IMR-90 (cell line): ENCODE results near the gene DOK3. TPM values are rescaled to one million over a fixed set of nuclear protein-coding genes. Genes with fewer than 3 reads are reported as not detected.

Source experiments
- ATAC-seq: fragments of 200-7000 bp; cut with Tn5 transposase; 2 replicates; pipeline ENCODE4 v1.9.1; 2020; ENCODE audit warnings: low read depth, mild to moderate bottlenecking, moderate library complexity
- BruUV-seq: library from RNA; stranded (reverse); fragments of 400-500 nt; replicated peaks from 2 replicates; lab custom pipeline; 2021; lab: Mats Ljungman, UMichigan
- CTCF ChIA-PET: fragments of 300-600 bp; formaldehyde crosslinking; extraction: SDS; loops from one replicate; lab custom pipeline; 2021; ENCODE audit warnings: antibody characterized with exemption; lab: Yijun Ruan, JAX
- POLR2A ChIA-PET: fragments of 300-600 bp; sonication (Branson Sonifier 250); formaldehyde crosslinking; loops from one replicate; lab custom pipeline; 2022; ENCODE audit warnings: antibody characterized with exemption; ENCODE audit not compliant: unreplicated experiment; lab: Charles Lee
- DNase-seq: peaks from one replicate; pipeline ENCODE4 v3.0.0; 2013
- H2AFZ ChIP-seq: replicated peaks from 2 replicates; pipeline ENCODE3; 2013; ENCODE audit warnings: low read length, mild to moderate bottlenecking; ENCODE audit not compliant: poor library complexity
- H2AK5ac ChIP-seq: 2 replicates; pipeline ENCODE4 v1.6.1; 2013; ENCODE audit warnings: low read depth, low read length, inconsistent platforms
- H2AK9ac ChIP-seq: replicated peaks from 2 replicates; pipeline ENCODE3; 2013; ENCODE audit warnings: mild to moderate bottlenecking, low read depth, low read length, moderate library complexity; ENCODE audit not compliant: poor library complexity
- H2BK120ac ChIP-seq: 2 replicates; pipeline ENCODE4 v1.6.1; 2013; ENCODE audit warnings: low read depth, low read length, inconsistent platforms
- H2BK15ac ChIP-seq: 3 replicates; pipeline ENCODE4 v1.6.1; 2013; ENCODE audit warnings: low read depth, low read length, inconsistent platforms
- H2BK20ac ChIP-seq: 2 replicates; pipeline ENCODE4 v1.6.1; 2013; ENCODE audit warnings: low read depth, mild to moderate bottlenecking, inconsistent platforms, low read length, moderate library complexity
- H2BK5ac ChIP-seq: 2 replicates; pipeline ENCODE4 v1.6.1; 2013; ENCODE audit warnings: mild to moderate bottlenecking, low read depth, low read length, inconsistent platforms; ENCODE audit not compliant: poor library complexity, severe bottlenecking
- H3K14ac ChIP-seq: replicated peaks from 2 replicates; pipeline ENCODE4 v1.6.1; 2013; ENCODE audit warnings: low read depth, low read length, inconsistent platforms
- H3K18ac ChIP-seq: 2 replicates; pipeline ENCODE4 v1.6.1; 2013; ENCODE audit warnings: low read depth, low read length, control low read depth
- H3K23ac ChIP-seq: 2 replicates; pipeline ENCODE4 v1.6.1; 2013; ENCODE audit warnings: low read depth, low read length, inconsistent platforms
- H3K27ac ChIP-seq: 2 replicates; pipeline ENCODE4 v1.5.1; 2013; ENCODE audit warnings: mild to moderate bottlenecking, control low read depth, low read length; ENCODE audit not compliant: insufficient read depth
- H3K27me3 ChIP-seq: 2 replicates; pipeline ENCODE4 v1.6.1; 2013; ENCODE audit warnings: low read length; ENCODE audit not compliant: control insufficient read depth, insufficient read depth
- H3K36me3 ChIP-seq: 2 replicates; pipeline ENCODE4 v1.6.1; 2013; ENCODE audit warnings: low read length, mixed read lengths; ENCODE audit not compliant: control insufficient read depth, insufficient read depth
- H3K4ac ChIP-seq: 2 replicates; pipeline ENCODE4 v1.6.1; 2013; ENCODE audit warnings: low read depth, low read length, inconsistent platforms
- H3K4me1 ChIP-seq: 2 replicates; pipeline ENCODE4 v1.6.1; 2013; ENCODE audit warnings: low read length, mixed read lengths; ENCODE audit not compliant: control insufficient read depth, insufficient read depth
- H3K4me2 ChIP-seq: 2 replicates; pipeline ENCODE4 v1.6.1; 2013; ENCODE audit warnings: low read depth, mild to moderate bottlenecking, control low read depth, low read length, moderate library complexity
- H3K4me3 ChIP-seq: 2 replicates; pipeline ENCODE4 v1.5.1; 2013; ENCODE audit warnings: low read depth, mild to moderate bottlenecking, control low read depth, low read length, moderate library complexity; ENCODE audit not compliant: insufficient read depth
- H3K56ac ChIP-seq: 2 replicates; pipeline ENCODE4 v1.6.1; 2013; ENCODE audit warnings: low read length, inconsistent platforms; ENCODE audit not compliant: insufficient read depth; ENCODE audit errors: extremely low read depth
- H3K79me1 ChIP-seq, 2 experiments: 2 replicates each; pipeline ENCODE4 v1.6.1; 2013; ENCODE audit warnings: low read length in 2 of 2, inconsistent platforms in 1 of 2, low read depth in 1 of 2
- H3K9ac ChIP-seq: 2 replicates; pipeline ENCODE4 v1.6.1; 2013; ENCODE audit warnings: low read depth, low read length, control low read depth
- H3K9me1 ChIP-seq: 2 replicates; pipeline ENCODE4 v1.6.1; 2013; ENCODE audit warnings: low read length, inconsistent platforms; ENCODE audit not compliant: insufficient read depth
- H3K9me3 ChIP-seq: 2 replicates; pipeline ENCODE4 v1.6.1; 2013; ENCODE audit warnings: low read length; ENCODE audit not compliant: control insufficient read depth, insufficient read depth
- H4K20me1 ChIP-seq: 2 replicates; pipeline ENCODE4 v1.6.1; 2013; ENCODE audit warnings: low read length, inconsistent platforms; ENCODE audit not compliant: insufficient read depth
- H4K5ac ChIP-seq: 2 replicates; pipeline ENCODE4 v1.6.1; 2013; ENCODE audit warnings: mild to moderate bottlenecking, low read depth, low read length, control low read depth
- H4K8ac ChIP-seq, 2 experiments: 2 replicates each; pipeline ENCODE4 v1.6.1; 2013; ENCODE audit warnings: low read depth in 2 of 2, low read length in 2 of 2, control low read depth in 1 of 2, inconsistent platforms in 1 of 2
- H4K91ac ChIP-seq: 2 replicates; pipeline ENCODE4 v1.6.1; 2013; ENCODE audit warnings: low read depth, low read length, inconsistent platforms; ENCODE audit not compliant: insufficient read depth
- BHLHE40 ChIP-seq: fragments of 150-350 bp; IDR thresholded peaks from 2 replicates; pipeline ENCODE4 v1.6.1; 2016; ENCODE audit warnings: mild to moderate bottlenecking, low read depth, low read length
- CEBPB ChIP-seq: IDR thresholded peaks from 2 replicates; pipeline ENCODE4 v1.6.1; 2012; ENCODE audit warnings: low read depth, low read length, improper control_type of control experiment
- CHD1 ChIP-seq: IDR thresholded peaks from 2 replicates; pipeline ENCODE4 v1.6.1; 2012; ENCODE audit warnings: low read depth, low read length, improper control_type of control experiment
- ELK1 ChIP-seq: fragments of 150-350 bp; IDR thresholded peaks from 2 replicates; pipeline ENCODE4 v1.6.1; 2016; ENCODE audit warnings: low read depth, mild to moderate bottlenecking, low read length, moderate library complexity, borderline replicate concordance
- FOS ChIP-seq: fragments of 150-350 bp; IDR thresholded peaks from 2 replicates; pipeline ENCODE4 v1.6.1; 2016; ENCODE audit warnings: low read depth, low read length
- MAFK ChIP-seq: IDR thresholded peaks from 2 replicates; pipeline ENCODE4 v1.6.1; 2012; ENCODE audit warnings: low read depth, low read length, improper control_type of control experiment
- MAZ ChIP-seq: IDR thresholded peaks from 2 replicates; pipeline ENCODE4 v1.6.1; 2012; ENCODE audit warnings: low read depth, mild to moderate bottlenecking, low read length, improper control_type of control experiment, moderate library complexity, borderline replicate concordance
- MXI1 ChIP-seq: IDR thresholded peaks from 2 replicates; pipeline ENCODE4 v1.6.1; 2012; ENCODE audit warnings: low read depth, mild to moderate bottlenecking, low read length, moderate library complexity, borderline replicate concordance
- NFE2L2 ChIP-seq: fragments of 150-350 bp; IDR thresholded peaks from 2 replicates; pipeline ENCODE4 v1.6.1; 2016; ENCODE audit warnings: low read depth, mild to moderate bottlenecking, low read length
- POLR2A ChIP-seq: IDR thresholded peaks from 2 replicates; pipeline ENCODE4 v1.6.1; 2012; ENCODE audit warnings: mild to moderate bottlenecking, low read depth, low read length
- RAD21 ChIP-seq: IDR thresholded peaks from 2 replicates; pipeline ENCODE4 v1.6.1; 2012; ENCODE audit warnings: low read length, improper control_type of control experiment
- RCOR1 ChIP-seq: IDR thresholded peaks from 2 replicates; pipeline ENCODE4 v1.6.1; 2012; ENCODE audit warnings: mild to moderate bottlenecking, low read length, improper control_type of control experiment; ENCODE audit not compliant: insufficient replicate concordance
- RFX5 ChIP-seq: IDR thresholded peaks from 2 replicates; pipeline ENCODE4 v1.8.0; 2012; ENCODE audit warnings: low read depth, mild to moderate bottlenecking, low read length, moderate library complexity
- SMC3 ChIP-seq: fragments of 150-350 bp; IDR thresholded peaks from 2 replicates; pipeline ENCODE4 v1.6.1; 2016; ENCODE audit warnings: low read depth, mild to moderate bottlenecking, antibody characterized with exemption, low read length, moderate library complexity
- WGBS, 2 experiments: methylation state at CpG; one replicate each; pipeline versions ENCODE4 v1.1.5 to v1.1.7; 2013; ENCODE audit warnings: missing lambda C conversion rate in 2 of 2; ENCODE audit not compliant: insufficient read length in 1 of 2; ENCODE audit errors: extremely low coverage in 2 of 2; 5-methylcytosine and 5-hydroxymethylcytosine counted together
- dilution Hi-C: fragments of 300-500 bp; cut with HindIII; formaldehyde crosslinking; loops from one replicate; pipeline ENCODE4 v1.14.3; 2018; ENCODE audit warnings: low sequenced_read_pairs; ENCODE audit not compliant: unreplicated experiment
- in situ Hi-C: fragments of 300-500 bp; cut with MboI; formaldehyde crosslinking; loops from 3 replicates; pipeline ENCODE4 v1.14.3; 2019; ENCODE audit warnings: low sequenced_read_pairs, inconsistent platforms, mixed read lengths
- intact Hi-C: fragments of 100-400 bp; cut with micrococcal nuclease; formaldehyde crosslinking; loops from 2 replicates; pipeline ENCODE4 v1.10.0; 2022
- polyA plus RNA-seq, 3 experiments: library from polyadenylated mRNA; depleted of rRNA; stranded (reverse); fragments of >200 nt; gene quantifications; 2 replicates each; pipeline ENCODE4 v1.2.3, GENCODE V29; 2012; ENCODE audit warnings: low replicate concordance in 1 of 3
- total RNA-seq: library from RNA; depleted of rRNA; stranded (reverse); fragments of >200 nt; gene quantifications from 2 replicates; pipeline ENCODE4 v1.2.3, GENCODE V29; 2012
- TF ChIP-seq, protein P1 (sequence below): conservative IDR thresholded peaks from 2 replicates; pipeline ENCODE4 v1.5.1; 2012; ENCODE audit warnings: mild to moderate bottlenecking, low read depth, low read length, improper control_type of control experiment
- TF ChIP-seq, protein P2 (sequence below): fragments of 150-350 bp; IDR thresholded peaks from 2 replicates; pipeline ENCODE4 v1.6.1; 2017; ENCODE audit warnings: mild to moderate bottlenecking, antibody characterized with exemption, low read length, low read depth

Gene DOK3
- total and polyA plus RNA-seq, 2 of the 4 experiments (the other 2 are of a cell fraction), result 0.54 to 3.9 TPM

DNA sequence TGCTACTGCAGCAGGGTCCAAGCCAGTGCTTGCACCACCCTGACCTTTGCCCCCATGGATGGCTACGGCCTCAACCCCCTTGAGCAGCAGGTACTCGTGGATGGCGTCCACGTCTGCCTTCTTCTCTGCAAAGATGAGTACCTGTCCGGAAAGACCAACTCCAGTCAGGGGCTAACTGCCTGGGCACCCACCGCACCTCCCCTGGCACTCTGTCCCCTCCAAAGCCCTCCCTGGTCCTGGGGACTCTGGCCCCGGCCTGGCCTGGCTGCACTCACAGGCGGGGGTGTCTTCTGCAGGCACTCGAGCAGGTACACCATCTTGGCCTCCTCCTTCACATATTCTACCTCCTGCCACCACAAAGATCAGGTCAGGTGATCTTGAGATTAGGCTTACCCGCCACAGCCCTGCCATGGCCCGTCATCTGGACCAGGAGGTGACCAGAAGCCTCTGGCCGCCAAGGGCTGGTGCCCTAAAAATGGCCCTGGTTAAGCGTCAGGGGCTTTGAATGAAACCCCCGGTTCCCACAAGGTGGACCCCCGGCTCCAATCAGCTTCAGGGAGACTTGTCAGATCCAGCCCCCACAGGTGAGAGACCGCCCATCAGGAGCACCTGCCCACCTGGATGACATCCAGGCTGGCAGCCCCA lies 3.2 kb upstream of the DOK3 start:
- H2BK20ac ChIP-seq, result no peak overlapping the region
- no peaks in the 10 kb centered on the region for H3K9me3 ChIP-seq
- H3K23ac ChIP-seq, result no peak overlapping the region
- H3K27me3 ChIP-seq, result no peaks in the 10 kb centered on the region
- H2BK5ac ChIP-seq, result no peak overlapping the region
- H3K14ac ChIP-seq, result no peak overlapping the region
- intact Hi-C loops, result no loop called here
- ATAC-seq (no peak), DNase-seq (no peak)
- H3K4me2 ChIP-seq, result no peak overlapping the region
- peaks cover 24 to 30% of the 10 kb centered on the region in 2 experiments; a peak in 3 of 4 replicates for H3K79me1 ChIP-seq
- H3K18ac ChIP-seq, result no peak overlapping the region
- H3K36me3 ChIP-seq, result peaks cover 54% of the 10 kb centered on the region
- no peak overlapping the region for H4K8ac ChIP-seq
- no peak overlapping the region for H4K5ac ChIP-seq
- H3K56ac ChIP-seq, result no peak overlapping the region
- no peak overlapping the region for H2BK120ac ChIP-seq
- no peak overlapping the region for H4K91ac ChIP-seq
- H3K27ac ChIP-seq, result no peak overlapping the region
- H2AK9ac ChIP-seq, result no peak overlapping the region
- TF ChIP-seq MXI1 (no peak), ELK1 (no peak), NFE2L2 (no peak), MAFK (no peak), RCOR1 (no peak), SMC3 (no peak), MAZ (no peak), CHD1 (no peak), FOS (no peak), RAD21 (no peak), POLR2A (no peak), BHLHE40 (no peak), CEBPB (no peak), RFX5 (no peak)
- TF ChIP-seq, protein P1, sequence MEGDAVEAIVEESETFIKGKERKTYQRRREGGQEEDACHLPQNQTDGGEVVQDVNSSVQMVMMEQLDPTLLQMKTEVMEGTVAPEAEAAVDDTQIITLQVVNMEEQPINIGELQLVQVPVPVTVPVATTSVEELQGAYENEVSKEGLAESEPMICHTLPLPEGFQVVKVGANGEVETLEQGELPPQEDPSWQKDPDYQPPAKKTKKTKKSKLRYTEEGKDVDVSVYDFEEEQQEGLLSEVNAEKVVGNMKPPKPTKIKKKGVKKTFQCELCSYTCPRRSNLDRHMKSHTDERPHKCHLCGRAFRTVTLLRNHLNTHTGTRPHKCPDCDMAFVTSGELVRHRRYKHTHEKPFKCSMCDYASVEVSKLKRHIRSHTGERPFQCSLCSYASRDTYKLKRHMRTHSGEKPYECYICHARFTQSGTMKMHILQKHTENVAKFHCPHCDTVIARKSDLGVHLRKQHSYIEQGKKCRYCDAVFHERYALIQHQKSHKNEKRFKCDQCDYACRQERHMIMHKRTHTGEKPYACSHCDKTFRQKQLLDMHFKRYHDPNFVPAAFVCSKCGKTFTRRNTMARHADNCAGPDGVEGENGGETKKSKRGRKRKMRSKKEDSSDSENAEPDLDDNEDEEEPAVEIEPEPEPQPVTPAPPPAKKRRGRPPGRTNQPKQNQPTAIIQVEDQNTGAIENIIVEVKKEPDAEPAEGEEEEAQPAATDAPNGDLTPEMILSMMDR, result no peak
- TF ChIP-seq, protein P2, sequence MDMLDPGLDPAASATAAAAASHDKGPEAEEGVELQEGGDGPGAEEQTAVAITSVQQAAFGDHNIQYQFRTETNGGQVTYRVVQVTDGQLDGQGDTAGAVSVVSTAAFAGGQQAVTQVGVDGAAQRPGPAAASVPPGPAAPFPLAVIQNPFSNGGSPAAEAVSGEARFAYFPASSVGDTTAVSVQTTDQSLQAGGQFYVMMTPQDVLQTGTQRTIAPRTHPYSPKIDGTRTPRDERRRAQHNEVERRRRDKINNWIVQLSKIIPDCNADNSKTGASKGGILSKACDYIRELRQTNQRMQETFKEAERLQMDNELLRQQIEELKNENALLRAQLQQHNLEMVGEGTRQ, result no peak
- dilution Hi-C loops, result no loop called here
- H3K9ac ChIP-seq, result no peak overlapping the region
- ChIA-PET CTCF (no interaction called here), POLR2A (no interaction called here)
- no peak overlapping the region for H2AK5ac ChIP-seq
- BruUV-seq, result no TSS peak
- 93% methylated on average over 6 of the region's 16 CpGs; no CpG with 5 or more reads in 1 of the 2 experiments for WGBS, 2 experiments
- in situ Hi-C loops, result no loop called here
- H2BK15ac ChIP-seq, result no peak overlapping the region
- H3K9me1 ChIP-seq, result no peaks in the 10 kb centered on the region
- no peak overlapping the region for H3K4me3 ChIP-seq
- no peak overlapping the region for H2AFZ ChIP-seq
- peaks cover 7% of the 10 kb centered on the region for H3K4me1 ChIP-seq
- no peaks in the 10 kb centered on the region; the same call in 1 of the 2 replicates for H4K20me1 ChIP-seq
- no peak overlapping the region for H3K4ac ChIP-seq
